CD4-positive, alpha-beta T cell treated with Interleukin-21 for 1 hour (primary cell): ENCODE data around the gene NLRP1.
A peak's percentile ranks its signal among the peaks of the same experiment; 100 is the strongest.

Experiments used
- DNase-seq: peaks from one replicate; pipeline ENCODE4 v3.0.0-alpha.2; 2020

The NLRP1 gene

GRCh38 chr17:5511401-5512225 lies 72.7 kb downstream of the NLRP1 start:
- DNase-seq: no peak

- DNase-seq: no peak
Observed at GRCh38 chr17:5510771-5511170, 73.5 kb downstream of the NLRP1 start.

- no peak for DNase-seq
Observed at GRCh38 chr17:5509482-5509881, 74.8 kb downstream of the NLRP1 start.

GRCh38 chr17:5508810-5509209 lies 75.5 kb downstream of the NLRP1 start:
- no peak for DNase-seq

- DNase-seq: no peak
Observed at GRCh38 chr17:5506307-5506706, 78.0 kb downstream of the NLRP1 start.

- no peak for DNase-seq
Observed at GRCh38 chr17:5502552-5502951, 81.8 kb downstream of the NLRP1 start.

GRCh38 chr17:5501685-5502084 lies 82.6 kb downstream of the NLRP1 start:
- DNase-seq: no peak

GRCh38 chr17:5500589-5501391 lies 83.5 kb downstream of the NLRP1 start:
- DNase-seq: peak; percentile 86

GRCh38 chr17:5500247-5500588 lies 84.1 kb downstream of the NLRP1 start:
- no peak for DNase-seq

- DNase-seq: no peak
Observed at GRCh38 chr17:5499476-5500231, 84.7 kb downstream of the NLRP1 start.

GRCh38 chr17:5492970-5493369 lies 91.3 kb downstream of the NLRP1 start:
- DNase-seq: no peak

GRCh38 chr17:5488752-5489151 lies 95.6 kb downstream of the NLRP1 start:
- DNase-seq: no peak

GRCh38 chr17:5486206-5487124 lies 97.8 kb downstream of the NLRP1 start, which contains the start of gene MIS12:
TSS of gene MIS12 (plus strand) at chr17:5486566. CDS start at chr17:5488863, 2,297 bp downstream.
- DNase-seq: peak; percentile 99

GRCh38 chr17:5485270-5486205 lies 98.8 kb downstream of the NLRP1 start, which contains the start of gene DERL2:
TSS of gene DERL2 (minus strand) at chr17:5486178. CDS start at chr17:5486161, 17 bp downstream.
- peak; percentile 7 for DNase-seq

GRCh38 chr17:5481451-5481850 lies 102.9 kb downstream of the NLRP1 start:
- no peak for DNase-seq

- no peak for DNase-seq
Observed at GRCh38 chr17:5480962-5481361, 103.3 kb downstream of the NLRP1 start.

- DNase-seq: no peak
Observed at GRCh38 chr17:5478992-5479391, 105.3 kb downstream of the NLRP1 start.

GRCh38 chr17:5473906-5474305 lies 110.4 kb downstream of the NLRP1 start:
- no peak for DNase-seq

- no peak for DNase-seq
Observed at GRCh38 chr17:5472511-5472910, 111.8 kb downstream of the NLRP1 start.

GRCh38 chr17:5468075-5468473 lies 116.2 kb downstream of the NLRP1 start:
- DNase-seq: peak; percentile 7

GRCh38 chr17:5467416-5467815 lies 116.9 kb downstream of the NLRP1 start:
- no peak for DNase-seq
